GM12872 (cell line): ENCODE measurements around the gene LPP.

ENCODE experiments used
- CTCF ChIP-seq: IDR thresholded peaks from 3 replicates; pipeline ENCODE4 v1.5.1; 2011; ENCODE audit warnings: low read depth, mild to moderate bottlenecking, low read length, moderate library complexity; ENCODE audit not compliant: insufficient read depth

LPP gene

DNA sequence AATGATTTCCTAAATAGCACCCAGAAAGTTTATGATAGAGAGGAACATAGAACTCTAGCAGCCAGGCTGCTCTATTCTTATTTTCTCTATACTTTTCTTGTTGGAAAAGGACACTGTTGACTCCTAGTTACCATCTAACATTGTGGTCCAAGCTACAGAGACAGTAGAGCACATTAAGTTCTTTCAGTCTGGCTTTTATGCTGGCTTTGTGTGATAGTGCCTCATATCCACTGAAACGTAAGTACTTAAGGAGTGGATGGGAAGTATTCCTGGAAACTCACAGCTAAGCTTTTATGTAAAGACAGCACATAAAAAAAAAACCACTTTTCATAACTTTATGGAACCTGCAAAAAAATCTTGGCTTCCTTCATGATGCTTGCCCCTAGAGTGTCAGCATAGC is 537.7 kb downstream of the LPP start:
- TF ChIP-seq CTCF: no peak

DNA sequence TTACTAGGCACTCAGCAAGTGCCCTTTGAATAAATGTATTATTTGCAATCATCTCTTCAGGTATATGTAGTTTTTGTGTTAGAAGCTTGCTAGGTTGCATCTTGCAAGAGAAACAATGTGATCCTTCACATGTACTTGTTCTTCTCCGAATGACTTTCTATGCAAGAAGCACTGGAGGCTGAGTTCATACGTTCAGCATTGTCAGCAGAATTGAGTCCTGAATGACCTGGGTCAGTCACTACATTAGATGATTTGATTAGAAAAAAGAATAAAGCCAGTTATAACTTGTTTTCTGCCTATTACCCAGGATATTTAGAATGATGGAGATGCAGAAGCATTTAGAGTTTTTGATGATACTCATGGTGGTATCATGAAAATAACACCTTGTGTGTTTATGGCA is 538.7 kb downstream of the LPP start:
- no peak for TF ChIP-seq CTCF

GRCh38 chr3:188693435-188693834 is 539.5 kb downstream of the LPP start:
- no peak for TF ChIP-seq CTCF

- no peak for TF ChIP-seq CTCF
Observed at GRCh38 chr3:188695241-188695640, 541.3 kb downstream of the LPP start.

GRCh38 chr3:188697127-188697526 is 543.2 kb downstream of the LPP start:
- TF ChIP-seq CTCF: no peak

GRCh38 chr3:188698436-188698835 is 544.5 kb downstream of the LPP start:
- TF ChIP-seq CTCF: no peak

DNA sequence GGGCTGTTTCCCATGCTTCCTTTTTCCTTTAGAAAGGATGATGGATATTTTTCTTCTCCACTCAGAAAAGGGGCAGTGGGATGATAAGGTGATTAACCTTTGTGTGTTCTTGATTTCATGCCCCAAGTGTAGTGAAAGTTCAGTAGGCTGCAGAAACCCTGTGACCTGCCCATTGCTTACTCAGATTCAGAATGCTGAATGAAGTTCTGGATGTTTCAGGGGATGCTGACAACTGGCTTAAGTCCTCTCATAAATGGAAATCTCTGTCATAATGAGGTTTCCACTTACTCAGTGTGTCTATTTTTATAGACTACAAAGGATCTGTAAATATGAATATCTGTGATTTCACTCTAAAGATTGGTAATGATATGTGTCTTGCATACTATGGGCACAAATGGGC is 546.5 kb downstream of the LPP start:
- TF ChIP-seq CTCF: no peak

GRCh38 chr3:188700918-188701317 is 547.0 kb downstream of the LPP start:
- no peak for TF ChIP-seq CTCF
